ENCODE results near the gene LTB.

Gene LTB

GRCh38 chr6:31582230-31582643 lies at the start of gene LTB:
TSS of gene LTB (minus strand) at chr6:31582424. CDS start at chr6:31582417, 7 bp downstream.
- Mint-ChIP-seq H3K27ac (peak within 1 kb of the TSS; percentile 95), H3K4me1 (peaks cover 53 to 78% of the 10 kb centered on the region in 2 donors), H3K36me3 (peaks cover 18 to 20% of the 10 kb centered on the region in 2 donors), H3K4me3 (peak within 1 kb of the TSS; percentile 94 to 99), H3K27me3 (no peaks in the 10 kb centered on the region), H3K9me3 (no peaks in the 10 kb centered on the region)
- no peak for DNase-seq
- ATAC-seq (replicated peaks): peak; percentile 10 to 15

GRCh38 chr6:31631681-31632278 lies 49.6 kb upstream of the LTB start:
- DNase-seq (no peak), ATAC-seq (replicated peaks) (no peak)
- Mint-ChIP-seq H3K4me3 (no peak overlapping the region), H3K36me3 (peaks cover 69 to 83% of the 10 kb centered on the region in 2 donors), H3K4me1 (peaks cover 16 to 44% of the 10 kb centered on the region in 2 donors), H3K27ac (peak overlapping the region; percentile 83), H3K9me3 (no peaks in the 10 kb centered on the region), H3K27me3 (no peaks in the 10 kb centered on the region)

- DNase-seq (no peak), ATAC-seq (replicated peaks) (no peak)
- Mint-ChIP-seq H3K36me3 (peaks cover 69 to 82% of the 10 kb centered on the region in 2 donors), H3K27ac (peak overlapping the region; percentile 83), H3K4me1 (peaks cover 18 to 46% of the 10 kb centered on the region in 2 donors), H3K9me3 (no peaks in the 10 kb centered on the region), H3K27me3 (no peaks in the 10 kb centered on the region), H3K4me3 (peak overlapping the region in 1 of 2 donors; percentile 38)
Observed at GRCh38 chr6:31631209-31631608, 49.0 kb upstream of the LTB start.

GRCh38 chr6:31630177-31630934 lies 48.1 kb upstream of the LTB start:
- no peak overlapping the region for H3K4me3 Mint-ChIP-seq
- no peaks in the 10 kb centered on the region for H3K9me3 Mint-ChIP-seq
- peaks cover 74 to 84% of the 10 kb centered on the region in 2 donors for H3K36me3 Mint-ChIP-seq
- peak overlapping the region; percentile 85 for H3K27ac Mint-ChIP-seq
- ATAC-seq (replicated peaks) (no peak), DNase-seq (no peak)
- H3K4me1 Mint-ChIP-seq: peaks cover 16 to 50% of the 10 kb centered on the region in 2 donors
- H3K27me3 Mint-ChIP-seq: no peaks in the 10 kb centered on the region

GRCh38 chr6:31629014-31629413 lies 46.8 kb upstream of the LTB start:
- H3K27me3 Mint-ChIP-seq: no peaks in the 10 kb centered on the region
- peaks cover 70 to 81% of the 10 kb centered on the region in 2 donors for H3K36me3 Mint-ChIP-seq
- H3K4me3 Mint-ChIP-seq: no peak overlapping the region
- H3K27ac Mint-ChIP-seq: no peak overlapping the region
- DNase-seq (no peak), ATAC-seq (replicated peaks) (no peak)
- H3K4me1 Mint-ChIP-seq: peaks cover 14 to 47% of the 10 kb centered on the region in 2 donors
- H3K9me3 Mint-ChIP-seq: no peaks in the 10 kb centered on the region

- Mint-ChIP-seq H3K9me3 (no peaks in the 10 kb centered on the region), H3K4me1 (peaks cover 14 to 45% of the 10 kb centered on the region in 2 donors), H3K27ac (no peak overlapping the region), H3K4me3 (no peak overlapping the region), H3K27me3 (no peaks in the 10 kb centered on the region), H3K36me3 (peaks cover 71 to 79% of the 10 kb centered on the region in 2 donors)
- no peak for DNase-seq
- ATAC-seq (replicated peaks): no peak
Observed at GRCh38 chr6:31627690-31628287, 45.6 kb upstream of the LTB start.

- Mint-ChIP-seq H3K9me3 (no peaks in the 10 kb centered on the region), H3K4me1 (peaks cover 22 to 45% of the 10 kb centered on the region in 2 donors), H3K36me3 (peaks cover 73 to 79% of the 10 kb centered on the region in 2 donors), H3K4me3 (no peak overlapping the region), H3K27ac (no peak overlapping the region), H3K27me3 (no peaks in the 10 kb centered on the region)
- ATAC-seq (replicated peaks): no peak
- no peak for DNase-seq
Observed at GRCh38 chr6:31626952-31627351, 44.7 kb upstream of the LTB start.

- no peaks in the 10 kb centered on the region for H3K27me3 Mint-ChIP-seq
- no peak overlapping the region for H3K27ac Mint-ChIP-seq
- no peak overlapping the region for H3K4me3 Mint-ChIP-seq
Observed at GRCh38 chr6:31624070-31624469, 41.8 kb upstream of the LTB start.

GRCh38 chr6:31622684-31623091 lies 40.5 kb upstream of the LTB start:
- no peak for DNase-seq
- H3K27ac Mint-ChIP-seq: peak overlapping the region; percentile 95
- no peak for ATAC-seq (replicated peaks)
- H3K4me3 Mint-ChIP-seq: peak overlapping the region; percentile 90 to 91
- H3K36me3 Mint-ChIP-seq: peaks cover 48 to 54% of the 10 kb centered on the region in 2 donors
- H3K27me3 Mint-ChIP-seq: no peaks in the 10 kb centered on the region
- no peaks in the 10 kb centered on the region for H3K9me3 Mint-ChIP-seq
- H3K4me1 Mint-ChIP-seq: peaks cover 24 to 35% of the 10 kb centered on the region in 2 donors

More at GRCh38 chr6:31624070-31624469, 41.8 kb upstream of the LTB start:
- peaks cover 53 to 61% of the 10 kb centered on the region in 2 donors for H3K36me3 Mint-ChIP-seq
- DNase-seq (no peak), ATAC-seq (replicated peaks) (no peak)
- H3K9me3 Mint-ChIP-seq: no peaks in the 10 kb centered on the region
- peaks cover 24 to 40% of the 10 kb centered on the region in 2 donors for H3K4me1 Mint-ChIP-seq

GRCh38 chr6:31621991-31622390 lies 39.8 kb upstream of the LTB start:
- DNase-seq: no peak
- ATAC-seq (replicated peaks): no peak
- H3K27ac Mint-ChIP-seq: peak overlapping the region; percentile 95
- no peaks in the 10 kb centered on the region for H3K27me3 Mint-ChIP-seq
- H3K4me1 Mint-ChIP-seq: peaks cover 19 to 28% of the 10 kb centered on the region in 2 donors
- H3K9me3 Mint-ChIP-seq: no peaks in the 10 kb centered on the region
- peaks cover 41 to 47% of the 10 kb centered on the region in 2 donors for H3K36me3 Mint-ChIP-seq
- peak overlapping the region; percentile 90 to 91 for H3K4me3 Mint-ChIP-seq

GRCh38 chr6:31621320-31621939 lies 39.2 kb upstream of the LTB start:
- Mint-ChIP-seq H3K4me1 (peaks cover 21 to 29% of the 10 kb centered on the region in 2 donors), H3K36me3 (peaks cover 38 to 43% of the 10 kb centered on the region in 2 donors), H3K27me3 (no peaks in the 10 kb centered on the region), H3K27ac (peak overlapping the region; percentile 95), H3K9me3 (no peaks in the 10 kb centered on the region), H3K4me3 (peak overlapping the region; percentile 90 to 91)
- no peak for ATAC-seq (replicated peaks)
- no peak for DNase-seq

GRCh38 chr6:31620586-31621319 lies 38.5 kb upstream of the LTB start, which contains the start of gene PRRC2A:
TSS of gene PRRC2A (plus strand) at chr6:31620715. CDS start at chr6:31622790, 2,075 bp downstream.
- Mint-ChIP-seq H3K4me3 (peak within 1 kb of the TSS; percentile 90 to 91), H3K9me3 (no peaks in the 10 kb centered on the region), H3K27ac (peak within 1 kb of the TSS; percentile 95), H3K4me1 (peaks cover 28 to 30% of the 10 kb centered on the region in 2 donors), H3K27me3 (no peaks in the 10 kb centered on the region), H3K36me3 (peaks cover 31 to 36% of the 10 kb centered on the region in 2 donors)
- ATAC-seq (replicated peaks) (peak; percentile 36 to 38), DNase-seq (no peak)

- DNase-seq (peak; percentile 97), ATAC-seq (replicated peaks) (peak; percentile 87 to 91)
- H3K4me3 Mint-ChIP-seq: peak overlapping the region; percentile 83 to 91
- peaks cover 26 to 29% of the 10 kb centered on the region in 2 donors for H3K36me3 Mint-ChIP-seq
- no peaks in the 10 kb centered on the region for H3K27me3 Mint-ChIP-seq
- peak overlapping the region; percentile 95 for H3K27ac Mint-ChIP-seq
- H3K9me3 Mint-ChIP-seq: no peaks in the 10 kb centered on the region
- H3K4me1 Mint-ChIP-seq: peaks cover 36 to 38% of the 10 kb centered on the region in 2 donors
Observed at GRCh38 chr6:31619805-31620585, 37.8 kb upstream of the LTB start.
